ENCODE results near the gene BPTF. TPM values are rescaled to one million over a fixed set of nuclear protein-coding genes. Genes with fewer than 3 reads are reported as not detected.
A peak's percentile ranks its signal among the peaks of the same experiment; 100 is the strongest.
"Not testable (repeated sequence)": the region's sequence is repeated elsewhere in the genome, so short reads cannot be mapped to it uniquely, and the experiment has no call there.

Gene BPTF
- total RNA-seq, 1 donor from 2014 or later, result 135 TPM

GRCh38 chr17:67946513-67946912 is 121.2 kb downstream of the BPTF start:
- no peak for DNase-seq (ENCODE audit: extremely low spot score, unreplicated experiment)
- no peak overlapping the region for H3K27ac Mint-ChIP-seq
- no peaks in the 10 kb centered on the region for H3K4me1 Mint-ChIP-seq (ENCODE audit: unreplicated experiment)
- H3K27me3 Mint-ChIP-seq, result no peaks in the 10 kb centered on the region
- no peak for TF ChIP-seq CTCF (conservative IDR thresholded peaks at IDR 0.05)
- peaks cover 45% of the 10 kb centered on the region for H3K36me3 Mint-ChIP-seq
- H3K9me3 Mint-ChIP-seq, result no peaks in the 10 kb centered on the region
- no peak overlapping the region for H3K4me3 Mint-ChIP-seq

- peaks cover 43% of the 10 kb centered on the region for H3K36me3 Mint-ChIP-seq
- no peak for DNase-seq (ENCODE audit: extremely low spot score, unreplicated experiment)
- no peak for TF ChIP-seq CTCF (conservative IDR thresholded peaks at IDR 0.05)
- no peaks in the 10 kb centered on the region for H3K4me1 Mint-ChIP-seq (ENCODE audit: unreplicated experiment)
- H3K4me3 Mint-ChIP-seq, result no peak overlapping the region
- no peak overlapping the region for H3K27ac Mint-ChIP-seq
- no peaks in the 10 kb centered on the region for H3K27me3 Mint-ChIP-seq
- no peaks in the 10 kb centered on the region for H3K9me3 Mint-ChIP-seq
Measured at GRCh38 chr17:67947325-67947813, 122.1 kb downstream of the BPTF start.

- no peaks in the 10 kb centered on the region for H3K9me3 Mint-ChIP-seq
- DNase-seq (ENCODE audit: extremely low spot score, unreplicated experiment), result no peak
- TF ChIP-seq CTCF (conservative IDR thresholded peaks at IDR 0.05), result no peak
- no peaks in the 10 kb centered on the region for H3K4me1 Mint-ChIP-seq (ENCODE audit: unreplicated experiment)
- peaks cover 34% of the 10 kb centered on the region for H3K36me3 Mint-ChIP-seq
- no peak overlapping the region for H3K27ac Mint-ChIP-seq
- H3K4me3 Mint-ChIP-seq, result no peak overlapping the region
- no peaks in the 10 kb centered on the region for H3K27me3 Mint-ChIP-seq
Measured at GRCh38 chr17:67950945-67951344, 125.6 kb downstream of the BPTF start.

- H3K36me3 Mint-ChIP-seq, result peaks cover 27% of the 10 kb centered on the region
- DNase-seq (ENCODE audit: extremely low spot score, unreplicated experiment), result no peak
- no peak overlapping the region for H3K27ac Mint-ChIP-seq
Measured at GRCh38 chr17:67959510-67959909, 134.2 kb downstream of the BPTF start.

GRCh38 chr17:67960276-67960675 is 135.0 kb downstream of the BPTF start:
- not testable (repeated sequence) for H3K4me1 Mint-ChIP-seq (ENCODE audit: unreplicated experiment); H3K27ac Mint-ChIP-seq; H3K9me3 Mint-ChIP-seq; DNase-seq (ENCODE audit: extremely low spot score, unreplicated experiment); H3K4me3 Mint-ChIP-seq; H3K27me3 Mint-ChIP-seq
- H3K36me3 Mint-ChIP-seq, result peaks cover 23% of the 10 kb centered on the region

More at GRCh38 chr17:67959510-67959909, 134.2 kb downstream of the BPTF start:
- Mint-ChIP-seq H3K9me3 (no peaks in the 10 kb centered on the region), H3K27me3 (no peaks in the 10 kb centered on the region), H3K4me1 (ENCODE audit: unreplicated experiment) (peaks cover 3% of the 10 kb centered on the region), H3K4me3 (no peak overlapping the region)
- TF ChIP-seq CTCF (conservative IDR thresholded peaks at IDR 0.05), result no peak

- not testable (repeated sequence) for H3K4me3 Mint-ChIP-seq, H3K27me3 Mint-ChIP-seq
- H3K27ac Mint-ChIP-seq, result peak overlapping the region; percentile 50
Measured at GRCh38 chr17:67962156-67962555, 136.9 kb downstream of the BPTF start.

GRCh38 chr17:67963145-67963572 is 137.9 kb downstream of the BPTF start:
- H3K27me3 Mint-ChIP-seq; H3K4me1 Mint-ChIP-seq (ENCODE audit: unreplicated experiment); H3K9me3 Mint-ChIP-seq; H3K4me3 Mint-ChIP-seq; DNase-seq (ENCODE audit: extremely low spot score, unreplicated experiment): not testable (repeated sequence)
- Mint-ChIP-seq H3K27ac (peak overlapping the region; percentile 67), H3K36me3 (peaks cover 27% of the 10 kb centered on the region)
- TF ChIP-seq CTCF (conservative IDR thresholded peaks at IDR 0.05), result peak; percentile 85

More at GRCh38 chr17:67962156-67962555, 136.9 kb downstream of the BPTF start:
- DNase-seq (ENCODE audit: extremely low spot score, unreplicated experiment); H3K4me1 Mint-ChIP-seq (ENCODE audit: unreplicated experiment); H3K9me3 Mint-ChIP-seq: not testable (repeated sequence)
- H3K36me3 Mint-ChIP-seq, result peaks cover 27% of the 10 kb centered on the region

Data from type B pancreatic cell (in vitro differentiated cells).